Muscle layer of colon (tissue), 2 donors: ENCODE data around the gene GCNA.
"Not testable (repeated sequence)": the region's sequence is repeated elsewhere in the genome, so short reads cannot be mapped to it uniquely, and the experiment has no call there.

Experiments
- H3K27ac ChIP-seq: one replicate; pipeline ENCODE4 v1.7.0; 2013; ENCODE audit warnings: low read depth, mild to moderate bottlenecking, low read length, moderate library complexity
- H3K27me3 ChIP-seq, 2 donors: one replicate each; pipeline ENCODE4 v1.7.0; 2013; ENCODE audit warnings: low read length in 2 of 2, mild to moderate bottlenecking in 2 of 2; ENCODE audit not compliant: insufficient read depth in 2 of 2, control insufficient read depth in 1 of 2
- H3K36me3 ChIP-seq: one replicate; pipeline ENCODE4 v1.7.0; 2013; ENCODE audit warnings: mild to moderate bottlenecking, low read length; ENCODE audit not compliant: insufficient read depth
- H3K4me1 ChIP-seq: one replicate; pipeline ENCODE4 v1.7.0; 2013; ENCODE audit warnings: mild to moderate bottlenecking, low read length; ENCODE audit not compliant: insufficient read depth
- H3K4me3 ChIP-seq, 2 donors: one replicate each; pipeline ENCODE4 v1.7.0; 2013; ENCODE audit warnings: low read length in 2 of 2, low read depth in 1 of 2, mild to moderate bottlenecking in 1 of 2, moderate library complexity in 1 of 2
- H3K9ac ChIP-seq: one replicate; pipeline ENCODE4 v1.7.0; 2013; ENCODE audit warnings: low read length
- H3K9me3 ChIP-seq: one replicate; pipeline ENCODE4 v1.7.0; 2013; ENCODE audit warnings: mild to moderate bottlenecking, low read length
- donor health status: abdominal sarcoma.
- donor health status: Adenocarcinoma of cecum.

The GCNA gene

DNA sequence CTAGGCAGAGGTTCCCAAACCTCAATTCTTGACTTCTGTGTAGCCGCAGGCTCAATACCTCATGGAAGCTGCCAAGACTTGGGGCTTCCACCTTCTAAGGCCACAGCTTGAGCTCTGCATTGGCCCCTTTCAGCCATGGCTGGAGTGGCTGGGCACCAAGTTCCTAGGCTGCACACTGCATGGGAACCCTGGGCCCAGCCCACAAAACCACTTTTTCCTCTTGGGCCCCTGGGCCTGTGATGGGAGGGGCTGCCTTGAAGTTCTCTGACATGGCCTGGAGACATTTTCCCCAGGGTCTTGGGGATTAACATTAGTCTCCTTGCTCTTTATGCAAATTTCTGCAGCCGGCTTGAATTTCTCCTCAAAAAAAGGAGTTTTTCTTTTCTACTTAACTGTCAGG lies 75.1 kb downstream of the GCNA start:
- Histone ChIP-seq H3K27me3 (no peaks in the 10 kb centered on the region), H3K36me3 (no peaks in the 10 kb centered on the region), H3K27ac (no peak overlapping the region), H3K4me3 (no peak overlapping the region), H3K9ac (no peak overlapping the region), H3K9me3 (no peaks in the 10 kb centered on the region), H3K4me1 (no peaks in the 10 kb centered on the region)

DNA sequence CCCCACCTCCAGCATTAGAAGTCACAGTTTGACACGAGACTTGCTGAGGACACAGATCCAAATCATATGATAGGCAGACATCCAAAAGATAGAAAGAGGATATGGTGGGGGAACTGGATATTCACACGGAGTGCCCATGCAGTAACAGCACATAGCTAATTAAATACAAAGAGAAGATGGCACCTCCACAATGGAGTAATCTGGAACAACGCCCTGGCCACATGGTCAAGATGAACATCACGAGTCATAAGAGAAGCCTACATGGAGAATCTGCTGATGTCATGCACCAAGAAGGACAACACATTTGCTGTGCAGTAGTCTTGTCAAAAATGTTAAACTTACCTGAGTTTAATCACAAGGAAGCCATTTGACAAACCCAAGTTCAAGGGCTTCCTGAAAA lies 79.0 kb downstream of the GCNA start:
- Histone ChIP-seq H3K36me3 (no peaks in the 10 kb centered on the region), H3K9ac (no peak overlapping the region), H3K9me3 (no peaks in the 10 kb centered on the region), H3K27me3 (no peaks in the 10 kb centered on the region), H3K4me3 (no peak overlapping the region), H3K4me1 (no peaks in the 10 kb centered on the region), H3K27ac (no peak overlapping the region)

DNA sequence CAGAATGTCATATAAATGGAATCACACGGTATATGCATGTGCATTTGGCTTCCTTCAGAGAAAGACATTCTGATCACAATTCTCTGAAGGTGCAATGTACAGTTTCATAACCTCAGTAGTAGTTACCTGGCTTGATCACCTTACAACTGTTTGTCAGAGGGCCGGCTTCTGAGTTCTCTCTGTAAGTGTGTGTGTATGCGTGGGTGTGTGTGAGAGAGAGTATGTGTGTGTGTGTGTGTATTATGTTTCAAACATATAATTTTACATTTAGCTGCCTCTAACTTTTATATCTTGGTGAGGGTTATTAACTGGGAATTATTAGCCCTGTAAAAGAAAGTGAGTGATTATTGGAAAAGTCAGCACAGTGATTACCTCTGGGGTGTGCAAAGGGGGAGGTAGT lies 81.1 kb downstream of the GCNA start:
- Histone ChIP-seq H3K9ac (no peak overlapping the region), H3K9me3 (no peaks in the 10 kb centered on the region), H3K4me3 (no peak overlapping the region), H3K4me1 (no peaks in the 10 kb centered on the region), H3K27me3 (no peaks in the 10 kb centered on the region), H3K27ac (no peak overlapping the region), H3K36me3 (no peaks in the 10 kb centered on the region)

DNA sequence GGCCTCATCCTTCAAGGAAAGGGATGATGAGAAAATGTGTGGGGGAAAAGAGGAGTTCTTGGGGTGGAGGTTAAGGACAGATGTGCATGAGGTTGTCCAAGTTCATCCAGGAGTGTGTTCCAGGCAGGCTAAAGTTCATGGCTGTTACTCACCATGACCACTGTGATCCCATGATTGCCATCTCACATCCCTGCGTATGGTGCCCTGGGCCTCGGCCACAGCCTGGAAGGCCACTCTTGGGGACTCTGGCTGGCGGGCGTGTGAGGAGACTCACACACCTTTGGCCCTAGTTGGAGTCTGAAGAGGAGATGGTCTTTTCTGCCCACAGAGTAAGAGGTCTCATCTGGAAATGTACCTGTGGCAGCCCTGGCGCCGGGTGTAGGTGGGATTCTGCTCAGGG lies 81.7 kb downstream of the GCNA start:
- H3K27me3 ChIP-seq = no peaks in the 10 kb centered on the region
- H3K36me3 ChIP-seq = no peaks in the 10 kb centered on the region
- H3K27ac ChIP-seq = no peak overlapping the region
- no peak overlapping the region for H3K9ac ChIP-seq
- H3K9me3 ChIP-seq = no peaks in the 10 kb centered on the region
- H3K4me1 ChIP-seq = no peaks in the 10 kb centered on the region
- no peak overlapping the region for H3K4me3 ChIP-seq

DNA sequence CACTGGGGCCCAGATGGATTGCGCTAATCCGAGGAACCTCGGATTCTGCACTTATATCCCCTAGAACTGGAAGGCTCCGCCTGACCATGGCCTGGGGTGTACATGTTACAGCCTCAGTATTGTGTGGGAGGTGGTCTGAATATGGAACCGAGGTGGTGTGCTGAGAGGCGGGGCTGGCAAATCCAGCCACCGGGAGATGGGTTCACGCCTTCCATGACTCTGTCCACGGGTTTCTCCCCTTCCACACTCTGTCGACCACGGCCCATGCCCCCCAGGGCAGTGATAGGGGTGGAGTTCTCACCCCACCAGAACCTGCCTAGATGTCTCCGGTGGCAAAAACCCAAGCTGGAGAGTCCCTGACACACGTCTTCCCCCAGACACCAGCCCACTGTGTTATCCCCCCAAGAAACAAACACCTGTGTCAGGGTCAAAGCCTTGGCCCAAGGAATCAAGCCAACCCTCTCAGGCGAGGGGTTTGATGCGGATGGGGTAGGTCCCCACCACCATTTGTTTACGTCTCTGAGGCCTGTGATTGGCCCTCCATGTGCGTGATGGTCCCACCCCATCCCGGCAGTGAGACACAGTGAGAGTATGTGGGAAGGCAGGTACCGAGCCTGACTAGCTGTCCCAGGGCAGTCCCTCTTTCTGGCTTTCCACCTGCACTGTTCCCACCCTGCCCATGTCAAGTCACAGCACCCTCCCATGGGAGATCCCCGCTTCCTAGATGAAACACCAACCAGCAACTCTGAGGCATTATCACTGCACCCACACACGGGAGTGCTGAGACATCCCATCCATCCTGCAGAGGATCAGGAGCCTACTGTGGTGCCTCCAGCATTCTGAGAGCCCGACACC lies 82.6 kb downstream of the GCNA start:
- no peaks in the 10 kb centered on the region for H3K36me3 ChIP-seq
- H3K4me3 ChIP-seq = no peak overlapping the region
- H3K4me1 ChIP-seq = no peaks in the 10 kb centered on the region
- H3K9ac ChIP-seq = no peak overlapping the region
- no peak overlapping the region for H3K27ac ChIP-seq
- H3K27me3 ChIP-seq = no peaks in the 10 kb centered on the region
- H3K9me3 ChIP-seq = no peaks in the 10 kb centered on the region

DNA sequence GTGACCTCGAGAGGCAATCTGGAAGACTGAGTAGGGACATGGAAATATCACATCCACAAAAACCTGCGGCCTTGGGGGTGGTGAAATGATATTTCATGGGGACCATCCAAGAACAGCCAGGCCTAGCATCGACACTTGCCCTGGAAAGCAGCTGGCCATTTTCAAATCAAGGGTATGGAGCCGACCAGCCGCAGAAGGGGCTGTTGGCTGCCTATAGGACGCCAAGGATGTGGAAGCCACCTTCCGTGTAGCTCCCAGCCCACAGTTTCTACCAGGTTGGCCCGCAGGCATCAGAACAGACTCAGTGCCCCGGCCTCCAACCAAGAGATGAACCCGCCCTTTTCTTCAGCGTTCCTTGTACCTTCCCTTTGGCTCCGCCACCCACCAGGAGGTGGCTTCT lies 83.7 kb downstream of the GCNA start:
- no peaks in the 10 kb centered on the region for H3K9me3 ChIP-seq
- no peaks in the 10 kb centered on the region for H3K36me3 ChIP-seq
- no peak overlapping the region for H3K4me3 ChIP-seq
- H3K27ac ChIP-seq = no peak overlapping the region
- no peaks in the 10 kb centered on the region for H3K4me1 ChIP-seq
- no peak overlapping the region for H3K9ac ChIP-seq
- H3K27me3 ChIP-seq = no peaks in the 10 kb centered on the region

DNA sequence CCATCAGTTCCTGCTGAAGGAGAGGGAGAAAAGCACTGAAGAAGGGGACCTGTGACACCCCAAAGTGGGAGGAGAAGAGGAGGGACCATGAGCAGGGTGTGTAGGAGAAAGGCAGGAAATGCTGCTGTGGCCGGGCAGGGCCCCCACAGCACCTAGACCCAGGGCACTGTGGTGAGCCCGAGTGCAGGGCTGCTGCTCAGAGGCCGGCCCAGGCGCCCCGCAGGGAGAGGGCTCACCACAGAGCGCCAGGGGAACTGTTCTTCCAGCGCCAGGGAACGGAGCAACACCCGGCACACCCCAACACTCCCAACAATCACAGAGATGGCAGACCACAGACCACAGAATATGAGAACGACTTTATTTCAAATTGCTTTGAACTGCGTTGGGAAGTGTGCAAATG lies 84.4 kb downstream of the GCNA start:
- not testable (repeated sequence) for H3K4me1 ChIP-seq, H3K36me3 ChIP-seq, H3K27me3 ChIP-seq, H3K9ac ChIP-seq, H3K4me3 ChIP-seq, H3K27ac ChIP-seq, H3K9me3 ChIP-seq
